Osteoblast (primary cell): Measurements from ENCODE around the gene DOK7. TPM values are rescaled to one million over a fixed set of nuclear protein-coding genes. Genes with fewer than 3 reads are reported as not detected.

Experiments used
- DNase-seq: peaks from one replicate; pipeline ENCODE4 v3.0.0; 2011; ENCODE audit warnings: low spot score, mixed read lengths; ENCODE audit not compliant: insufficient read length; ENCODE audit errors: missing footprints
- H2AFZ ChIP-seq: 2 replicates; pipeline ENCODE4 v1.6.0; 2011; ENCODE audit warnings: mild to moderate bottlenecking, low read length
- H3K27ac ChIP-seq: 2 replicates; pipeline ENCODE4 v1.5.1; 2011; ENCODE audit warnings: mild to moderate bottlenecking, low read depth, low read length, moderate library complexity
- H3K27me3 ChIP-seq: 2 replicates; pipeline ENCODE4 v1.6.0; 2012; ENCODE audit warnings: mild to moderate bottlenecking, control low read depth, inconsistent platforms, low read length, moderate library complexity; ENCODE audit not compliant: insufficient read depth
- H3K36me3 ChIP-seq: 2 replicates; pipeline ENCODE4 v1.5.1; 2011; ENCODE audit warnings: mild to moderate bottlenecking, low read length, control low read depth, moderate library complexity; ENCODE audit not compliant: insufficient read depth
- H3K4me1 ChIP-seq: 2 replicates; pipeline ENCODE4 v1.5.1; 2011; ENCODE audit warnings: mild to moderate bottlenecking, low read length, control low read depth, moderate library complexity; ENCODE audit not compliant: insufficient read depth
- H3K4me2 ChIP-seq: 2 replicates; pipeline ENCODE4 v1.6.0; 2011; ENCODE audit warnings: mild to moderate bottlenecking, low read length; ENCODE audit not compliant: insufficient read depth
- H3K4me3 ChIP-seq: fragments of 200-600 bp; sonication (generic); 3 replicates; pipeline ENCODE4 v1.5.1; 2012; ENCODE audit warnings: mild to moderate bottlenecking, low read length, inconsistent platforms; ENCODE audit not compliant: insufficient read depth
- H3K79me2 ChIP-seq: 2 replicates; pipeline ENCODE4 v1.6.0; 2012; ENCODE audit warnings: mild to moderate bottlenecking, low read length, control low read depth, inconsistent platforms; ENCODE audit not compliant: insufficient read depth
- H3K9me3 ChIP-seq: 2 replicates; pipeline ENCODE4 v1.5.1; 2011; ENCODE audit warnings: low read depth, low read length, control low read depth
- H4K20me1 ChIP-seq: 2 replicates; pipeline ENCODE4 v1.6.0; 2012; ENCODE audit warnings: mild to moderate bottlenecking, low read length, control low read depth; ENCODE audit not compliant: insufficient read depth
- CTCF ChIP-seq: IDR thresholded peaks from 2 replicates; pipeline ENCODE4 v1.5.1; 2011; ENCODE audit warnings: mild to moderate bottlenecking, low read depth, low read length, moderate library complexity; ENCODE audit errors: extremely low read depth
- total RNA-seq: library from RNA; depleted of rRNA; stranded (reverse); fragments of >200 nt; gene quantifications from 2 replicates; pipeline ENCODE4 v1.2.3, GENCODE V29; 2012

DOK7 gene
- total RNA-seq, 1 donor: not detected

- H3K4me3 ChIP-seq: no peak overlapping the region
- peak; percentile 95 for DNase-seq
- no peaks in the 10 kb centered on the region for H3K36me3 ChIP-seq
- no peaks in the 10 kb centered on the region for H3K79me2 ChIP-seq
- no peaks in the 10 kb centered on the region for H3K9me3 ChIP-seq
- peak overlapping the region; percentile 83 for H3K27ac ChIP-seq
- no peak for TF ChIP-seq CTCF
- no peaks in the 10 kb centered on the region for H4K20me1 ChIP-seq
- no peak overlapping the region for H3K4me2 ChIP-seq
- peaks cover 20% of the 10 kb centered on the region for H3K4me1 ChIP-seq
- H2AFZ ChIP-seq: no peak overlapping the region
- no peaks in the 10 kb centered on the region for H3K27me3 ChIP-seq
These were observed 20.4 kb downstream of the DOK7 start for GRCh38 chr4:3483471-3483921.

- DNase-seq: peak; percentile 97
- no peaks in the 10 kb centered on the region for H3K9me3 ChIP-seq
- H4K20me1 ChIP-seq: no peaks in the 10 kb centered on the region
- H3K4me1 ChIP-seq: peaks cover 20% of the 10 kb centered on the region
- H3K4me2 ChIP-seq: peak overlapping the region; percentile 68
- no peaks in the 10 kb centered on the region for H3K36me3 ChIP-seq
- no peak overlapping the region for H2AFZ ChIP-seq
- H3K4me3 ChIP-seq: peak overlapping the region; percentile 35
- no peaks in the 10 kb centered on the region for H3K79me2 ChIP-seq
- TF ChIP-seq CTCF: no peak
- no peaks in the 10 kb centered on the region for H3K27me3 ChIP-seq
- peak overlapping the region; percentile 83 for H3K27ac ChIP-seq
These were observed 21.2 kb downstream of the DOK7 start for GRCh38 chr4:3484057-3484973.

GRCh38 chr4:3485011-3485791 lies 22.1 kb downstream of the DOK7 start:
- Histone ChIP-seq H3K9me3 (no peaks in the 10 kb centered on the region), H3K36me3 (no peaks in the 10 kb centered on the region), H3K4me3 (peak overlapping the region; percentile 30), H3K4me2 (peak overlapping the region; percentile 68), H3K79me2 (no peaks in the 10 kb centered on the region), H3K4me1 (peaks cover 24% of the 10 kb centered on the region), H3K27ac (peak overlapping the region; percentile 45), H3K27me3 (no peaks in the 10 kb centered on the region), H4K20me1 (no peaks in the 10 kb centered on the region), H2AFZ (no peak overlapping the region)
- DNase-seq: no peak
- no peak for TF ChIP-seq CTCF
